Astrocyte of the cerebellum (primary cell): ENCODE results near the gene NSUN7.
"Not testable (repeated sequence)": the region's sequence is repeated elsewhere in the genome, so short reads cannot be mapped to it uniquely, and the experiment has no call there.

Source experiments
- DNase-seq: peaks from one replicate; pipeline ENCODE4 v3.0.0-alpha.2; 2011; ENCODE audit warnings: low read depth
- H3K4me3 ChIP-seq: 2 replicates; pipeline ENCODE4 v1.5.1; 2011; ENCODE audit warnings: mild to moderate bottlenecking, low read depth, low read length, moderate library complexity
- CTCF ChIP-seq: IDR thresholded peaks from 2 replicates; pipeline ENCODE4 v1.5.1; 2012; ENCODE audit warnings: low read length, low read depth, moderate library complexity, mild to moderate bottlenecking; ENCODE audit errors: missing control alignments
- in situ Hi-C: cut with HindIII; loops from 2 replicates; pipeline ENCODE4 v1.10.0; 2017; ENCODE audit warnings: low sequenced_read_pairs

The NSUN7 gene

GRCh38 chr4:40749717-40750460 is at the start of gene NSUN7:
Gene NSUN7 (plus strand): TSS chr4:40749955. CDS start chr4:40750694, 739 bp downstream.
- no peak for TF ChIP-seq CTCF
- in situ Hi-C loops = no loop called here
- DNase-seq = no peak
- H3K4me3 ChIP-seq = peak within 1 kb of the TSS; percentile 55

GRCh38 chr4:40702137-40702799 is 47.5 kb upstream of the NSUN7 start:
- H3K4me3 ChIP-seq = no peak overlapping the region
- no peak for DNase-seq
- in situ Hi-C loops = no loop called here
- no peak for TF ChIP-seq CTCF

- H3K4me3 ChIP-seq = no peak overlapping the region
- DNase-seq = no peak
- TF ChIP-seq CTCF = no peak
- in situ Hi-C loops = no loop called here
Measured at GRCh38 chr4:40702800-40703151, 47.0 kb upstream of the NSUN7 start.

- DNase-seq = no peak
- in situ Hi-C loops = no loop called here
- H3K4me3 ChIP-seq = no peak overlapping the region
- no peak for TF ChIP-seq CTCF
Measured at GRCh38 chr4:40704073-40704472, 45.7 kb upstream of the NSUN7 start.

DNA sequence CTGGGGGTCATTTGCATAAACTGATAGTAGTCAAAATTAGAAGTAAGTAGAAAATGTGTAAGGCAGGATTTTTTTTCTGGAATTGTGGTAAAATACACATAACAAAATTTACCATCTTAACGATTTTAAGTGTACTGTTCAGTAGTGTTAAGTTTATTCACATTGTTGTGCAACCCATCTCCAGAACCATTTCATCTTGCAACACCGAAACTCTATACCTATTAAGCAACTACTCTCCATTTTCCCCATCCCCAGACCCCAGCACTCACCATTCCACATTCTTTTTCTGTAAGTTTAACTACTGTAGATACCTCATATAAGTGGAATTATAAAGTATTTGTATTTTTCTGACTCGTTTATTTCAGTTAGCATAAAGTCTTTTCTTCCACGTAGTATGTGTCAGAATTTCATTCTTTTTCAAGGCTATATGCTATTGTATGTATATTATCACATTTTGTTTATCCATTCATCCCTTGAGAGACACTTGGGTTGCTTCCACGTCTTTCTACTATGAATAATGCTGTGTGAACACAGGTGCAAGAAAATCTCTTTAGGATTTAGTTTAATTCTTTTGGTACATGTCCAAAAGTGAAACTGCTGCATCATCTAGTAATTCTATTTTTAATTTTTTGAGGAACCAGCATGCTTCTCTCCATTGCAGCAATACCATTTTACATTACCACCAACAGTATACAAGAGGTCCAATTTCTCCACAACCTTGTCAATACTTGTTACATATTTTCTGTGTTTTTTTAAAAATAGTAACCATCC is 39.1 kb upstream of the NSUN7 start:
- H3K4me3 ChIP-seq = no peak overlapping the region
- TF ChIP-seq CTCF = no peak
- DNase-seq = no peak
- in situ Hi-C loops = no loop called here

- in situ Hi-C loops, H3K4me3 ChIP-seq, DNase-seq: not testable (repeated sequence)
Measured at GRCh38 chr4:40713001-40713400, 36.8 kb upstream of the NSUN7 start.
